Dermis microvascular lymphatic vessel endothelial cell (primary cell): ENCODE data around the gene MUC5B. TPM values are rescaled to one million over a fixed set of nuclear protein-coding genes. Genes with fewer than 3 reads are reported as not detected.
A peak's percentile ranks its signal among the peaks of the same experiment; 100 is the strongest.
"Not testable (repeated sequence)": the region's sequence is repeated elsewhere in the genome, so short reads cannot be mapped to it uniquely, and the experiment has no call there.

Experiments used
- DNase-seq, 2 donors: peaks; one replicate each; pipeline versions ENCODE4 v3.0.0 to v3.0.0-alpha.2; 2010; ENCODE audit warnings: low read depth in 2 of 2
- total RNA-seq: library from RNA; depleted of rRNA; stranded (reverse); fragments of >200 nt; gene quantifications from 2 replicates; pipeline ENCODE4 v1.2.1, GENCODE V29; 2014

The MUC5B gene
- total RNA-seq, 1 donor from 2014 or later, result not detected

DNA sequence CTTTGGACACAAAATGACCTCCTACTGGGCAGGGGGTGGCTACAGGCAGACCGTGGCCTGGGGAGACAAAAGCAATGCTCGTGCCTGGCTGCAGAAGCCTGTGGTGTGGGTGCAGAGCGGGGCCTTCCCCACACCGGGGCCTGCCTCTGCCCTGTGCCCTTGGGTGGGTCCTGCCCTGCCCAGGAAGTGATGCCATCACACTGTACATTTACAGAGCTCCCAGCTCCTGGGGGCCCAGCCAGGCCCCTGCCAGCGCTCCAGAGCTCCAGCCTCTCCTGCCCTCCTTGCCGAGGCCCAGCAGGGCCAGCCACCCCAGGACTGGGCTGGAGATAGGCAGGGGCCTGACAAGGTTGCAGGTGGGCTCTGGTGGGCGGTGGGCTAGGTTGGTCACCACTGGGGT, 40.1 kb downstream of the MUC5B start:
- DNase-seq, result no peak

DNA sequence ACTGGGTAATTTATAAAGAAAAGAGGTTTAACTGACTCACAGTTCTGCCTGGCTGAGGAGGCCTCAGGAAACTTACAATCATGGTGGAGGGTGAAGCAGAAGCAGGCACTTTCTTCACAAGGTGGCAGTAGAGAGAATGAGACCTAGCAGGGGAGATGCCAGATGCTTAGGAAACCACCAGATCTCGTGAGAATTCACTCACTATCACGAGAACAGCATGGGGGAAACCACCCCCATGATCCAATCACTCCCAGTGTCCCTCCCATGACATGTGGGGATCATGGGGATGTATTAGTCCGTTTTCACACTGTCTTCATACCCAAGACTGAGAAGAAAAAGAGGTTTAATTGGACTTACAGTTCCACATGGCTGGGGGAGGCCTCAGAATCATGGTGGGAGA, 41.6 kb downstream of the MUC5B start:
- peak; percentile 50 to 76 for DNase-seq

DNA sequence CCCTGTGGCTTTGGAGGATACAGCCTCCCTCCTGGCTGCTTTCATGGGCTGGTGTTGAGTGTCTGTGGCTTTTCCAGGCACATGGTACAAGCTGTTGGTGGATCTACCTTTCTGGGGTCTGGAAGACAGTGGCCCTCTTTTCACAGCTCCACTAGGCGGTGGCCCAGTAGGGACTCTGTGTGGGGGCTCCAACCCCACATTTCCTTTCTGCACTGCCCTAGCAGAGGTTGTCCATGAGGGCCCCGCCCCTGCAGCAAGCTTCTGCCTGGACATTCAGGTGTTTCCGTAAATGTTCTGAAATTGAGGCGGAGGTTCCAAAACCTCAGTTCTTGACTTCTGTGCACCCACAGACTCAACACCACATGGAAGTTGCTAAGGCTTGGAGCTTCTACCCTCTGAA, 42.6 kb downstream of the MUC5B start:
- not testable (repeated sequence) for DNase-seq

DNA sequence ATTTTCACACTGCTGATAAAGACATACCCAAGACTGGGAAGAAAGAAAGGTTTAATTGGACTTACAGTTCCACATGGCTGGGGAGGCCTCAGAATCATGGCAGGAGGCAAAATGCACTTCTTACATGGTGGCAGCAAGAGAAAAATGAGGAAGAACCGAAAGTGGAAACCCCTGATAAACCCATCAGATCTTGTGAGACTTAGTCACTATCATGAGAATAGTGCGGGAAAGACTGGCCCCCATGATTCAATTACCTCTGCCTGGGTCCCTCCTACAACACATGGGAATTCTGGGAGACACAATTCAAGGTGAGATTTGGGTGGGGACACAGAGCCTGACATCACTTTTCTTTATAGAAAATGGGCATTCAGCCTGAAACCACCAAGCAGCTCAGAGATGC, 44.1 kb downstream of the MUC5B start:
- not testable (repeated sequence) for DNase-seq

DNA sequence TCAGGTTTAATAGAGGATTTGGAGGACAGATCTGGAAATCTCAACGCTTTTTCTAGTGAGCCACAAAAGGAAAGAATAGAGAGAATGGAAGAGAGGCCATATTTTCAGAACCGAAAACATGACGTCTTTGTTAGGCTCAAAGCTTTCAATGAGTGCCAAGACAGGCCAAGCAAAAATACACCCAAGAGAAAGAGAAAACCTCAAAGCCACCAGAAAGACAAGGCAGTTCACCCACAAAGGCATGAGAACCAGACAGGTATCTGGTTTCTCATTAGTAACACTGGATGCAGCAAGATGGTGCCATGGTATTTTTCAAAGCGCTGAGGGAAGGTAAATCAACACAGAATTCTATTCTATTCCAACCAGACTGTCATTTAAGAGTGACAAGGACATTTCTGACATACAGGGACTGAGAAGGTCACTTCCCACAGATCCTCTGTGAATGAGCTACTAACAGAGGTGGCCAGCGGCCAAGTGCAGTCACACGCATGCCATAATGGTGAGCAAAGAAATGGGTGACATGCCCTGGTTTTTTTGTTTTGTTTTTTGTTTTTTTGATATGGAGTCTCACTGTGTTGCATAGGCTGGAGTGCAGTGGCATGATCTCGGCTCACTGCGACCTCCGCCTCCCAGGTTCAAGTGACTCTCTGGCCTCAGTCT, 44.7 kb downstream of the MUC5B start:
- peak in 1 of 2 donors; percentile 28 for DNase-seq

DNA sequence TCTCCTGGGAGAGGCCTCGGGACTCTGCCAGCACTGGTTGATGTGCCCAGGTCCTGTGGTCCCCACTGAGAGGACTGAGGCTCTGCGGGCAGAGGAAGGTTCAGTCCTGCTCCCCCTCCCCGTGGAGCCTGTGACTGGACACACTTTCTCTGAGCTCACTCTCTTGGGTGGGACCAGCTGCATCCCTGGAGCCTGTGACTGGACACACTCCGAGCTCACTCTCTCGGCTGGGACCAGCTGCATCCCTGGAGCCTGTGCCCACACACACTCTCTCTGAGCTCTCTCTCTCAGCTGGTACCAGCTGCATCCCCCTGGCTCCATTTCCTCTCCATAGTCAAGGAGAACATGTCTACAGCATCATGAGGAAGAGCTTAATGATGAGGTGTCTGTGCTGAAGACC, 47.1 kb downstream of the MUC5B start:
- DNase-seq, result no peak

DNA sequence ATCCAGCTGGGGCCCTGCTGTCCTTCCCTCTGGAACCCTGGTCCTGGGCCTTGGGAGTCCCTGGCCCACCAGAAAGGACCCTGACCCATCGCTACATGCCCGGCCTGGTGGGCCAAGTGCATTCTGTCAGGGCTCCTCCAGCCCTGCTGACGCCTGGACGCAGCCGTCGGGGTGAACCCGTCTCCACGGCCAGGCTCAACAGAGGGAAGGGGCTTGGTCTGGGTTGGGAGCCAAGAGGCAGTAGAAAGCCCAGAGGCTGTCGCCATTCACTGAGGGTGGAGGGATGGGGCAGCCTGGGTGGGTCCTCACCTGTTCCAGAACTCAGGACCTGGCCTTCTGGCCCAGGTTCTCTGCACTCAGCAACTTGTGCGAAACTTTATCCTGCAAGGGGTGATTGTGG, 47.6 kb downstream of the MUC5B start:
- no peak for DNase-seq

DNA sequence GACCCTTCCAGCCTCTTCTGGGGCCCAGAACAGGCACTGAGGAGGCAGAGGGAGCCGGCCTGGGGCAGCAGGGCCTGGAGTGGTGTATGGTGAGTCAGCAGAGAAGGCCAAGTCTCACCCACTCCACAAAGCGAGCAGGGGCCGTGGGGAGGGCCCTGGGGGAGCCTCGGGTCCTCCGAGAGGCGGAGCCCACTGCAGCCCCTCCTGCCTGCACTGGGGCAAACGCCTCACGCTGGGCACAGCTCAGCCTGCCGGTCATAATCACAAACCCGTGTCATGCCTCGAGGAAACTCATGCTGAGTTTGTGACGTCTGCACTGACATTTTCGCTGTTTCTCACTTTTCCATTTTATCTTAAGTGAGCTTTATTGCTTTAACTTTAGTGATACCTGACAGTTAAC, 48.1 kb downstream of the MUC5B start:
- DNase-seq, result no peak

DNA sequence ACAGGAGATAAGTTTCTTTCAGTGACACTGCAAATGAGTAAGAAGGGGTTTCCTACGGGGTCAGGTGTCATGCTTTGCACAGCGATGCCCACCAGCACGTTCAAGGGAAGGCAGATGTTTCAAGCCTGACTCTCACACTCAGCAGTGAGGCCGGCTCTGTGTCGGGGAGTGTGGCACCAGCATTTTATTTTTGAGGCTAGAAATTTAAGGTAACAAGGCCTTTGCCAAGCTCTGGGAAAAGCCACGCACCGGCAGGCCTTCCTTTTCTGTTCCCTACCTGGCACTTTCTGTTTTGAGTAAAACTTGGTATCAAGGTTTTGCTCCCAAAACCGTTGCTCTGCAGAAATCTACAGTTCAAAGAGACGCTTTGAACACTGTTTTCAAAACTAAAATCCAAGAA, 48.5 kb downstream of the MUC5B start:
- DNase-seq, result no peak

DNA sequence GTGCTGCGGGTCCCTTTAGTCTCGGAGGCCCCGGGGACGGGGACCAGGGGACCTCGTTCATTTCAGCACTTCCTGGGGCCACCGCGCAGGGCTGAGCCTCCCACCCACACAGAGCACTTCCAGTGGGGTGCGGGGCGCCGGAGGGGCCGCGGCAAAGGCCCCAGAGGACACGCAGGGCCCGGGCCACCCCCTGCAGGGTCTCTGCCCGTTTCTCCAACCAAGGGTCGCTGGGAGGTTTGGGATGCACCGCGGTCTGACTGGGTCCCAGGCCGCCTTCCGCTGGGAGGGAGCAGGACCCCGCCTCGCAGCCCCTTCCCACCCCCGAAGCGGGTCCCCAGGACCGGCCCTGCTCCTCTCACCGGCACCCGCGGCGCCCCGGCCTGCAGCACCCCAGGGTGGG, 49.1 kb downstream of the MUC5B start:
- no peak for DNase-seq

DNA sequence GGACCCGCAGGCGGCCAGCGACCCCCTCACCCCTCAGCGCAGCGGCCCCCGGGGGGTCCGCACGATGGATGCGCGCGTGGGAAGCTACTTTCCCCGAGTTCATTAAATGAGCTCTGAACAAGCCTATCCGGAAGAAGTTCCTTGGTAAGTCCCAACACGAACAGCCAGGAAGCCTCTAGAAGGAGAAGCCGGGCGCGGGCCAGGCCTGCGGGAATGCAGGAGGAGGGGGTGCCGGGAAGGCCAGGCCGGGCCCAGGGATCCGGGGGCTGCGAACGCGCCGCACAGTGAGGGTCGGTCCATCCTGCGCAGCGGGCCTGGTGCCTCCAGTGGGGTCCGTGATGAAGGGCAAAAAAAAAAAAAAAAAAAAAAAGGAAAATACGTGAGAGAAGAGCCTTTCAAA, 49.7 kb downstream of the MUC5B start:
- DNase-seq, result no peak

DNA sequence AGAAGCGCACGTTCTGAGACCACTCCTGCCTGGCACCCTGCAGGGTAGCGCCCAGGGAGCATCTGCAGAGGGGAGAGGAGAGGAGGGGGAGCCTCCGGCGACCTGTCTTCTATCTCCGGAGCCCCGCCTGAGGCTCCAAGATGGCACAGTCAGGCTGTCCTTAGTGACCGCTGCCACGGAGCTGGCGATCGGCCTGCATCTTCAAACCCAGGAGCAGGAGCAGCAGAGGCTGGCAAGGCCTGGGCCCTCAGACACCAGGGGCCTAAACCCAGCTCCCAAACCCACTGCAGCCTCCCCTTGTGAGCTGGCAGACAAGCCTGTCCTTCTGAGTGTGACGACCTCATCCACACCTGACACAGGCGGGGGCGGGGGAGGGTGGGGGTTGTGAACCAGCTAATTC, 51.6 kb downstream of the MUC5B start:
- DNase-seq, result no peak

DNA sequence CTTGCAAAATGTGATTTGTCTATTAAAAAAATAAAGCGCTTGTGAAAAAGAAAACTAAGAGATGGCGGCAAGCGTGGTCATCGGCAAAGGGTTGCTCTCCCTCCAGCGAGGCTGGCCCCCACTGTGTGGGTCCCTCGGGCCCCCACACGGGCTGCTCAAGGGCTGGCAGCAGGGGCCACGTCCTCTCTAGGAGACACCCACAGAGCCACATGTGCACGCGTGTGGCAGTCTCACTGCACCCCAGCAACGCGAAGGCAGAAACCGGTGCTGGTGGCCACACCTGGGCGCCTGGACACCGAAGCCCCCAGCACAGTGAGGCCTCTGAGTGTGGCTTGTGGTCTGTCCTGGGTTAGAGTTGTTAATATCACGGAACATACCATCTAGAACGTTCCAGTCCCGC, 52.2 kb downstream of the MUC5B start:
- DNase-seq, result no peak

DNA sequence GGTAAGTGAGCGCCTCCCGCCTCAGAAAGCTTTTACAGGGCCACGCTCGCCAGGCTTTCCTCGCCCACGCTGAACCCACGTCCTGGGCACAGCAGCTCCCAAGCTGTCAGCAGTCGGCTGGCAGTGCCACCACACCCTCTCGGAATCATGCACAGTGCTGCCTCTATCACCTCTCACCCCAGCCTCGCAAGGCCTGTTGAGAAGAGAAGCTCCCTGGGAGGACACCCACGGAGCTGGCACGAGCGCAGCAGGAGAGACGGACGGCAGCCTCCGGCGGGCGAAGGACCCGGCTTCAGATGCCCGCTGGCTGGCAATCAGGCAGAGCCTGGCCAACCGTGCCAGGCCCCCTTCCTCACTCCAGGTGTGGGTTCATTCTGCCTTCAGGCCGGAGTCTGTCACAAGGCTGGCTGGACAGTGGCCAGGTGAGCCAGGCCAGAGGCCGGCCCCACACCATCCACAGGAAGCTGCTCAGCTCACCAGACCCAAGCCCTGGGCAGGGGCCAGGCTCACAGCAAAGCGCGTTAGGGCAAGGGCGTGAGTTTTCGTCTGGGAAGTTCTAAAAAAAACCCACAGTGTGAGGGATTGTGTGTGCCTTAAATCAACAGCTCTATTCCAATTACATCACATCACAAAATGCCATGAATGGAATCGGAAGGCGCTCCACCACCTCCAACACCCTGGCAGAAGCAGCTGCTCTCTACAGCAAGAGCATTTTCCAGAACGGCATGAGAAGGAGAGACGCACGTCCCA, 53.4 kb downstream of the MUC5B start:
- peak; percentile 47 to 83 for DNase-seq

DNA sequence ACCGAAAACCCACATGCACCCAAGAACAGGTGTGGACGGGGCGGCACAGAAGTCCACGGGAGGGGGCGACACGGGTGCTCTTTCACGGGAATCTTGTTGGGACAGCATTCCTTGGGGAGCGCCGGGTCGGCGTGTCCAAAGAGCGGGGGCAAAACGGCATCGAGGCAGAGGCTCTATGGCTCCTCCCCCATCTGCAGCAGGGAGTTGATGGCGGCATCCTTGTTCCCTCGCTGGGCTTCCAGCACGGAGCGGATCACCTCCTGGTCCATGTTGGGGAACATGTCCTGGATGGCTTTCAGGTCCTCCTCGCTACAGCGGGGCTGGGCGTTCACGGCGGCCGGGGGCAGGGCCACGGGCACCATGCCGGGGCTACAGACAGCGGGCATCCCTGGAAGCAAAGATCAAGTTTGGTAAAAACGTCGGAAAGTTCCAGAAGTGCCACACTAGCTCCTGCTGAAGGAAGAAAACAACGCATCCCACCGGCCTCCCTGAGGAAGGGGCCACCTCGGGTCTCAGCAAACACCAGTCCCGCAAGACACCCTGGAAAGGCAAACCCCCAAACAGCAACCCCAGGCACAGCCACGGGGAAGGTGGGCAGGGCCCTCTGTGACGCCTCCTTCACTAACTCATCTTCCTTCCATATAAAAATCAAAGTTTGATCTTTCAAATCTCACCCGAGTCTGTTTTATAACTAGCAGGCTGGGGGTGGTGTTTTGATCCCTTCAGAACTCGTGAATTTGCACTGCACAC, 54.2 kb downstream of the MUC5B start:
- DNase-seq, result no peak

DNA sequence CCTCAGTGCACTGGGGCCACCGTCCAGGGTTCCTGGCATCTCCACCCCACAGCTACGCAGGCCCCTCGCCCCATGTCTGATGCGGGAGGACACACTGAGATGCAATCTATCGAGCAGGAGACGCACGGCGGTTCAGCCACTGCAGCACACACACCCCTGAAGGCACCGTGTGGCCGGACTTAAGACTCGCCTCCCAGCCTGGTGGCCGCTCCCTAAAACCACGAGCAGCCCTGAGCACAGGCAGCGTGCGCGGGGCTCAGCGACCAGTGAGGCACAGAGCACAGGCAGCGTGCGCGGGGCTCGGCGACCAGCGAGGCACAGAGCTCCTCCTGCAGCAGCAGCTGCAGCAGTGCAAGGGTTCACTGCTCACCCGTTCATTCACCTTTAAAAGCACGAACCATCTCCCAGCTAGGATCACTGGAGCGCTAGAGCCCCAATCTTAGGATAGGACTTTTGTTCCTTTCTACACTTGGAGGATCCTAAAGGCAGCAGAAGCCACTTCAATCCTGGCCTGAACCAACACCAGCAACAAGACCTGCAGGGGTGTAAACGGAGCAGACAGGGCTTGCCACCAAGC, 55.2 kb downstream of the MUC5B start:
- DNase-seq, result no peak

DNA sequence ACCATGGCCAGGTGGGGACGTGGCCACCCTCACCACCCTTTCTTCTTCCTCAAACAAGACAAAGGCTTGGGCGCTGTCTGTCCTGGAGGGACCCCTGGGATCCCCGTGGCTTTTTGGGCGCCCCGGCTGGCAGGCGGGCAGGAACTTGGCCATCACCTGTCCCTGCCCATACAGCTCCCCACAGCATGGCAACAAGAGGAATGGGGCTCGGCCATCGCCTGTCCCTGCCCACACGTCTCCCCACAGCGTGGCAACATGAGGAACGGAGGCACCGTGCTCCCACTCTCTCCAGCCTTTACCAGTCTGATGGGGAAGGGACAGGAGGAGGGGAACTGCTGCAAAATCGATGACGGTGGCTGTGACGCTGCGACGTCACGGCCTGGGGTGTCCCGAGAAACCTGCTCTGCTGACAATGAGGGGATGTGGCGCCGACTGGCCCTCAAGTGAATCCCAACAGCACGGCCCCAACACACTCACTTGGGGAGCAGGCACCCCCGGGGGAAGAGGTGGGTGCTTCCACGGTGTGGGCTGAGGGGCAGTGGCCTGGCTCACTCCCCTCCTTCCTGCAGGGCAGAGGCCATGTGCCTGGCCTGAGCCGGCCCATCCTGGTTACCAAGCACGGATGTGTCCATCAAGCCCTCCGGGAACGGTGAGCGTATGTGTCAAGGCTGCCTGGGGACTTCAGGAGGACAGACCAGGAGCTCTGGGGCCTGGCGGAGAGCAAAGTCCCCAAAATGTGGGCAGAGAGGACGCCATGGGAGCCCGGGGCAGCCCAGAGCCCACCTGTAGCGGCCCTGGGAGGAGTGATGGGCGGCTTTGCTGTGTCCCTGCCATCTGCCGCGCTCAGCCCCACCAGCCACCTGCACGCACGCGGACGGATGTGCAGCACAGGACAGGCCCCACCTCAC, 56.2 kb downstream of the MUC5B start:
- DNase-seq, result no peak

DNA sequence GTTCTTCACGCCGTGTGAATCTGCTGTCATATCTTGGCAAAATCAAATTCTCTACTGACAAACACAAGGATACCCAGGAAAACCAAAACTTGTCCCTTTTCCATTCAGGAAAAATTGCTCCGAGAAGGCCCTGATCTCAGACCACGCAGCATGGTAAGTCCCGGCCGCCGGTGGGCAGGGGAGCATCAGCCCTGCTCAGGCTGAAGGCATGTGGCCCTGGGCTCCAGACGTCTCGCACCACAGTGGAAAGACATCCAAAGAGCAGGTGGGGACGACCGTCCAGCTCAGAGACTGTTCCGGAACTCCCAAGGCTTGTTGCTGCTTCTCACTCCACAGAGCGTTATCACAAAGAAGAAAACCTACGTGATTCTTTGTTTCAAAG, 56.8 kb downstream of the MUC5B start:
- no peak for DNase-seq

DNA sequence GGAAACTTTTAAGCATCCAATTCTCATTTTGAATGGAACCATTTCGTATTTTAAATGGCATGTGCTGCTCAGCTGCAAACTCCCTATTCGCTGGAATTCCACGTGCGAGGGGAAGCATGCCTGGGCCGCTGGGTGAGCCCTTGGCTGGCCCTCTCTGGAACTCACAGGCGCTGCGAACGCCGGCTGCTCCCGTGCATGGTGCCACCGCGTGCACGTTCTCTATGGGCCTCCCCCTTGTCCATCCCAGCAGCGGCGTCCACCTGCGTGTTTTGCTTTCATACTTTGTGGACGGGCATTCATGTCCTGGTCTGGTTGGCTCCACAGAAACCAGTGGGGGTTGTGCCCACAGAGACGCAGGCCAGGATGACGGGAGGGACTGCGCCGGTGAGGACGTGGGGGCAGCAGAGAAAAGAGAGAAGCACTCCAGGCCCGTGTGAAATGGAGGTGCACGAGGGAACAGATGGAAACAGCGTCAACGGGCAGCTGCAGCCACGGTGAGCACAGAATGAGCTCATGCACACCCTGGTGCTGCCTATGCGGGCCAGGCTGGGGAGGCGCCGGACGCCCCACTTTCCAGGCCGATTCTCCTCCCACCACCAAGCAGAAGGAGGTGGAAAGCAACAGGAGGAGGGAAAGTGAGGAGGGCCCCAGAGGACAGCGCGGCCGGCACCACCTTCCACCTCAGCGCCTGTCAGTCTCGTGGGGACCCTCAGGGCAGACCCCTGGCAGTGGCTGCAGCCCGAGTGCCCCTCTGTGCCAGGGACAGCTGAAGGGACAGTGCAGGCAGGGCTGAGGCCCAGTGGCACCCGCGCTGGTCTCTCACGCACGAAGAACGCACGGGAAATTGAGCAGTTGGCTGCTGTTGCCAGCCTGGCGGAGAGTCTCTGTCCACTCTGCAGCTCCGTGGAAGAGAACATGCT, 57.5 kb downstream of the MUC5B start:
- no peak for DNase-seq

DNA sequence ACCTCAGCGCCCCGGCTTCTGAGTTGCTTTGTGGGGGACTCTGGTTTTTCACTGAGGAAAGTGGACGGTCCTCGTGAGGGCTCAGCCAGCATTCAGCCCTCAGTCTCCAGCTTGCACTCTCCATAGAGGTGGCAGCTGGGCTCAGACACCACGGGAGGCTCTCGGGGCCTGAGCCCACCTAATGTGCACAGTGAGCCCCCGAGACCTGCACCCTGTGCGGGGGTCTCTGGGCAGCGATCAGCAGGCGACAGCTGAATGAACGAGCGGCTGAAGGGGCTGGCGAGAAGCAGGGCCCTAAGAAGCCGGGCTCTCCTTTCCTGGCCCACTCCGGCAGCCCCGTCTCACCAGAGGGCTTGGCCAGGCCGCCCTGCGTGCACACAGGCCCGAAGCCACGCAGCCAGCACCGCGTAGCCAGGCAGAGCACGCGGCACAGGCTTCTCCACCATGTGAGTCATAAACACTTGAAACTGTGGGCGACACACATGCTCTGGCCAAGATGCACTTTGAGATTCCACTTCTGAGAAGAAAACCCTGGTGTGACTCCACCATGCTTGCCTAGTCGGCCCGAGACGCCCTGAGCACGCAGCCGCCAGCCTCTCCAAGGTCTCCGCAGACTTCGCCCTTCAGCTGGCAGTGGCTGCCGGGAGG, 58.6 kb downstream of the MUC5B start:
- no peak for DNase-seq
